ENCODE data around the gene TMEM117.

DNA sequence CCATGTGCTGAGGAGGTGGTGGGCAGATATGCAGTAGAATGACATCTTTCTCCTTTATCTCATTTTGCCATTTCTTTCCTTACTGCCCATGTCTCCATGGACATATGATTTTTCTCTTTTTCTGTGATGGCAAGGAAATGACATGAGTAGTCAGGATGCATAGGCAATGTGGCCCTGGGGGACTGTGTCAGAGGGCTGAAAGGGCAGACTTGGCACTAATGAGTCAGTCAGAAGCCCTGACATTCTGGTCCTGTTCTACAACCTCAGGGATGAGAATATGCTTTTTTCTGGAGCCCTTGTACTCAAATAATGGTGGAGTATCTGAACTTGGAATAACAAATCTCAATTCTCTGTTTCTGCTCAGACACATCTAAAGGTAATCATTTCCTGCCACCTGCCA is 167.8 kb downstream of the TMEM117 start:
- TF ChIP-seq POLR2A (IDR thresholded peaks at IDR 0.05; ENCODE audit: low read length) (no peak), GATA1 (IDR thresholded peaks at IDR 0.05; ENCODE audit: low read depth, low read length) (no peak)
